A549 (cell line): ENCODE data around the gene GPR150. TPM values are rescaled to one million over a fixed set of nuclear protein-coding genes. Genes with fewer than 3 reads are reported as not detected.
A peak's percentile ranks its signal among the peaks of the same experiment; 100 is the strongest.

Source experiments
- ATAC-seq, 2 experiments: fragments of 200-7000 bp in 1 of 2; fragments of >200 bp in 1 of 2; cut with Nextera tagmentation in 1 of 2; cut with Tn5 transposase in 1 of 2; 3 replicates each; pipeline versions ENCODE4 v1.8.0 to v1.9.1; 2018 to 2020; ENCODE audit warnings: mild to moderate bottlenecking in 1 of 2, moderate library complexity in 1 of 2
- CTCF ChIA-PET: fragments of 300-600 bp; sonication (Branson Sonifier 250); formaldehyde crosslinking; extraction: SDS; loops from one replicate; lab custom pipeline; 2021; ENCODE audit warnings: antibody characterized with exemption, inconsistent platforms; lab: Yijun Ruan, JAX
- POLR2A ChIA-PET: fragments of 350-600 bp; formaldehyde crosslinking; extraction: SDS; loops from one replicate; lab custom pipeline; 2021; ENCODE audit warnings: antibody characterized with exemption, inconsistent platforms; lab: Yijun Ruan, JAX
- DNase-seq, 2 experiments: peaks; one replicate each; pipeline versions ENCODE4 v3.0.0 to v3.0.0-alpha.2; 2011 to 2016; ENCODE audit warnings: low read depth in 1 of 2, low spot score in 1 of 2
- FAIRE-seq: peaks from 2 replicates; lab custom pipeline; 2011; peaks lifted over from hg19 to GRCh38; lab: Jason Lieb, UNC
- H3K27ac ChIP-seq, 2 experiments: fragments of >200 bp; sonication (Bioruptor Twin); formaldehyde crosslinking; 3 replicates each; pipeline ENCODE4 v1.5.1; 2016 to 2017
- H3K4me1 ChIP-seq: fragments of >200 bp; sonication (Bioruptor Twin); formaldehyde crosslinking; 3 replicates; pipeline ENCODE4 v1.6.1; 2016
- H3K4me2 ChIP-seq: fragments of >200 bp; sonication (Bioruptor Twin); formaldehyde crosslinking; 3 replicates; pipeline ENCODE4 v1.6.1; 2016
- H3K4me3 ChIP-seq: fragments of >200 bp; sonication (Bioruptor Twin); formaldehyde crosslinking; 3 replicates; pipeline ENCODE4 v1.5.1; 2016
- H3K9me3 ChIP-seq: fragments of >200 bp; sonication (Bioruptor Twin); formaldehyde crosslinking; 3 replicates; pipeline ENCODE4 v1.6.1; 2016
- CBX2 ChIP-seq: fragments of 200-600 bp; sonication (generic); IDR thresholded peaks from 2 replicates; pipeline ENCODE4 v1.6.1; 2016; ENCODE audit warnings: low read depth, mild to moderate bottlenecking, borderline replicate concordance
- EHMT2 ChIP-seq: fragments of 200-600 bp; sonication (generic); IDR thresholded peaks from 2 replicates; pipeline ENCODE4 v1.6.1; 2016; ENCODE audit warnings: antibody characterized with exemption, low read depth, mild to moderate bottlenecking, moderate library complexity
- EP300 ChIP-seq, 2 experiments: fragments of >200 bp; sonication (Bioruptor Twin); formaldehyde crosslinking; IDR thresholded peaks; 2 replicates in 1 of 2; 3 replicates in 1 of 2; pipeline ENCODE4 v1.6.1; 2016 to 2017
- FOSB ChIP-seq: fragments of 250-450 bp; sonication (Bioruptor Pico); IDR thresholded peaks from 2 replicates; pipeline ENCODE4 v1.5.0; 2020; ENCODE audit warnings: mild to moderate bottlenecking, moderate library complexity
- FOSL2 ChIP-seq, 2 experiments: fragments of 450-650 bp in 1 of 2; fragments of >200 bp in 1 of 2; sonication (Bioruptor Twin) in 1 of 2; formaldehyde crosslinking; IDR thresholded peaks; 2 replicates each; pipeline versions ENCODE4 v1.5.0 to v1.6.1; 2016 to 2020; ENCODE audit warnings: mild to moderate bottlenecking in 1 of 2, moderate library complexity in 1 of 2
- HEYL ChIP-seq: fragments of 250-450 bp; sonication (Bioruptor Pico); IDR thresholded peaks from 2 replicates; pipeline ENCODE4 v1.8.0; 2021; ENCODE audit warnings: mild to moderate bottlenecking, moderate library complexity
- HOXA7 ChIP-seq: fragments of 250-450 bp; sonication (Bioruptor Pico); IDR thresholded peaks from 2 replicates; pipeline ENCODE4 v1.5.0; 2020; ENCODE audit warnings: mild to moderate bottlenecking, moderate library complexity
- JUN ChIP-seq, 2 experiments: fragments of >200 bp; sonication (Bioruptor Twin); formaldehyde crosslinking; IDR thresholded peaks; 2 replicates in 1 of 2; 3 replicates in 1 of 2; pipeline ENCODE4 v1.6.1; 2016 to 2017
- NPAS2 ChIP-seq: fragments of 250-450 bp; sonication (Bioruptor Pico); IDR thresholded peaks from 2 replicates; pipeline ENCODE4 v1.8.0; 2022; ENCODE audit warnings: mild to moderate bottlenecking, moderate library complexity, borderline replicate concordance
- NR3C1 ChIP-seq: fragments of >200 bp; sonication (Bioruptor Twin); formaldehyde crosslinking; IDR thresholded peaks from 3 replicates; pipeline ENCODE4 v1.6.1; 2017
- POLR2A ChIP-seq: IDR thresholded peaks from 2 replicates; pipeline ENCODE4 v1.6.1; 2012; ENCODE audit warnings: mild to moderate bottlenecking, low read length
- POLR2AphosphoS2 ChIP-seq: conservative IDR thresholded peaks from 2 replicates; pipeline ENCODE4 v1.6.1; 2012; ENCODE audit warnings: low read length, improper control_type of control experiment, inconsistent platforms
- RAD21 ChIP-seq, 2 experiments: fragments of >200 bp in 1 of 2; sonication (Bioruptor Twin) in 1 of 2; formaldehyde crosslinking in 1 of 2; IDR thresholded peaks in 1 of 2; conservative IDR thresholded peaks in 1 of 2; 2 replicates in 1 of 2; 3 replicates in 1 of 2; pipeline ENCODE4 v1.6.1; 2012 to 2018; ENCODE audit warnings: inconsistent platforms in 1 of 2
- RARB ChIP-seq: fragments of 250-450 bp; sonication (Bioruptor Pico); IDR thresholded peaks from 2 replicates; pipeline ENCODE4 v1.8.0; 2021; ENCODE audit warnings: mild to moderate bottlenecking, moderate library complexity
- RFX5 ChIP-seq: fragments of 450-650 bp; IDR thresholded peaks from 2 replicates; pipeline ENCODE4 v1.7.1; 2014; ENCODE audit warnings: antibody characterized with exemption, mild to moderate bottlenecking, moderate library complexity
- SMC3 ChIP-seq: fragments of >200 bp; sonication (Bioruptor Twin); formaldehyde crosslinking; IDR thresholded peaks from 3 replicates; pipeline ENCODE4 v1.6.1; 2018; ENCODE audit warnings: inconsistent platforms
- SREBF2 ChIP-seq: fragments of 450-650 bp; IDR thresholded peaks from 2 replicates; pipeline ENCODE4 v1.6.1; 2014; ENCODE audit warnings: mild to moderate bottlenecking, moderate library complexity
- TFCP2L1 ChIP-seq: fragments of 250-450 bp; sonication (Bioruptor Pico); IDR thresholded peaks from 2 replicates; pipeline ENCODE4 v1.5.0; 2021; ENCODE audit warnings: mild to moderate bottlenecking
- TP53 ChIP-seq: fragments of 250-450 bp; sonication (Bioruptor Pico); IDR thresholded peaks from 2 replicates; pipeline ENCODE4 v1.5.0; 2021; ENCODE audit warnings: mild to moderate bottlenecking, moderate library complexity
- USF2 ChIP-seq: fragments of 450-650 bp; IDR thresholded peaks from 2 replicates; pipeline ENCODE4 v1.6.1; 2014; ENCODE audit warnings: antibody characterized with exemption
- WGBS: methylation state at CpG from one replicate; pipeline ENCODE4 v1.1.6; 2017; ENCODE audit errors: missing lambda C conversion rate; 5-methylcytosine and 5-hydroxymethylcytosine counted together
- polyA plus RNA-seq, 4 experiments: library from polyadenylated mRNA; depleted of rRNA in 3 of 4; stranded (reverse); fragments of >200 nt; fragmentation: RNase III in 1 of 4; extraction: RNeasy Plus Mini Kit Qiagen cat#74134 plus additional on column Dnase treatment in 1 of 4; gene quantifications; 2 replicates in 3 of 4; 3 replicates in 1 of 4; pipeline ENCODE4 v1.2.3, GENCODE V29; 2011 to 2017
- TF ChIP-seq, protein P1 (sequence below): IDR thresholded peaks from 2 replicates; pipeline ENCODE4 v1.6.1; 2012
- TF ChIP-seq, protein P2 (sequence below): fragments of 200-600 bp; sonication (generic); IDR thresholded peaks from 2 replicates; pipeline ENCODE4 v1.6.1; 2016; ENCODE audit warnings: antibody characterized with exemption, mild to moderate bottlenecking, moderate library complexity
- TF ChIP-seq, protein P3 (sequence below): IDR thresholded peaks from 2 replicates; pipeline ENCODE4 v1.6.1; 2012
- TF ChIP-seq, protein P4 (sequence below): IDR thresholded peaks from 2 replicates; pipeline ENCODE4 v1.6.1; 2012; ENCODE audit warnings: low read depth, borderline replicate concordance
- TF ChIP-seq, protein P5 (sequence below): fragments of >200 bp; sonication (Bioruptor Twin); formaldehyde crosslinking; IDR thresholded peaks from 3 replicates; pipeline ENCODE4 v1.5.1; 2016

GPR150 gene
- polyA plus RNA-seq, 2 of the 4 experiments (the other 2 are of a cell fraction) = 0.13 TPM; not detected in 1

GRCh38 chr5:95662946-95663345 is 43.1 kb downstream of the GPR150 start:
- Histone ChIP-seq H3K4me2 (no peak overlapping the region), H3K27ac (no peak overlapping the region), H3K4me1 (peaks cover 3% of the 10 kb centered on the region; the same call in 1 of the 3 replicates), H3K9me3 (no peaks in the 10 kb centered on the region), H3K4me3 (no peak overlapping the region)
- FAIRE-seq (no peak), ATAC-seq (no peak), DNase-seq (no peak)
- ChIA-PET CTCF (interaction anchor here (0.7 to 4.0 kb wide), 12 partner anchors 11 to 186 kb away, joined by 3 to 19 read pairs (median 12); partner anchors contain the start of gene RFESD), POLR2A (no interaction called here)
- TF ChIP-seq JUN (IDR thresholded peaks at IDR 0.05) = no peak
- TF ChIP-seq TFCP2L1 (CRISPR knock-in tag) = no peak
- no peak for TF ChIP-seq EP300 (IDR thresholded peaks at IDR 0.05)
- no peak for TF ChIP-seq NPAS2
- TF ChIP-seq, protein P1, sequence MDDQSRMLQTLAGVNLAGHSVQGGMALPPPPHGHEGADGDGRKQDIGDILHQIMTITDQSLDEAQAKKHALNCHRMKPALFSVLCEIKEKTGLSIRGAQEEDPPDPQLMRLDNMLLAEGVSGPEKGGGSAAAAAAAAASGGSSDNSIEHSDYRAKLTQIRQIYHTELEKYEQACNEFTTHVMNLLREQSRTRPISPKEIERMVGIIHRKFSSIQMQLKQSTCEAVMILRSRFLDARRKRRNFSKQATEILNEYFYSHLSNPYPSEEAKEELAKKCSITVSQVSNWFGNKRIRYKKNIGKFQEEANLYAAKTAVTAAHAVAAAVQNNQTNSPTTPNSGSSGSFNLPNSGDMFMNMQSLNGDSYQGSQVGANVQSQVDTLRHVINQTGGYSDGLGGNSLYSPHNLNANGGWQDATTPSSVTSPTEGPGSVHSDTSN = no peak
- no peak for TF ChIP-seq HOXA7
- no peak for TF ChIP-seq SREBF2
- TF ChIP-seq POLR2A = no peak
- TF ChIP-seq, protein P2, sequence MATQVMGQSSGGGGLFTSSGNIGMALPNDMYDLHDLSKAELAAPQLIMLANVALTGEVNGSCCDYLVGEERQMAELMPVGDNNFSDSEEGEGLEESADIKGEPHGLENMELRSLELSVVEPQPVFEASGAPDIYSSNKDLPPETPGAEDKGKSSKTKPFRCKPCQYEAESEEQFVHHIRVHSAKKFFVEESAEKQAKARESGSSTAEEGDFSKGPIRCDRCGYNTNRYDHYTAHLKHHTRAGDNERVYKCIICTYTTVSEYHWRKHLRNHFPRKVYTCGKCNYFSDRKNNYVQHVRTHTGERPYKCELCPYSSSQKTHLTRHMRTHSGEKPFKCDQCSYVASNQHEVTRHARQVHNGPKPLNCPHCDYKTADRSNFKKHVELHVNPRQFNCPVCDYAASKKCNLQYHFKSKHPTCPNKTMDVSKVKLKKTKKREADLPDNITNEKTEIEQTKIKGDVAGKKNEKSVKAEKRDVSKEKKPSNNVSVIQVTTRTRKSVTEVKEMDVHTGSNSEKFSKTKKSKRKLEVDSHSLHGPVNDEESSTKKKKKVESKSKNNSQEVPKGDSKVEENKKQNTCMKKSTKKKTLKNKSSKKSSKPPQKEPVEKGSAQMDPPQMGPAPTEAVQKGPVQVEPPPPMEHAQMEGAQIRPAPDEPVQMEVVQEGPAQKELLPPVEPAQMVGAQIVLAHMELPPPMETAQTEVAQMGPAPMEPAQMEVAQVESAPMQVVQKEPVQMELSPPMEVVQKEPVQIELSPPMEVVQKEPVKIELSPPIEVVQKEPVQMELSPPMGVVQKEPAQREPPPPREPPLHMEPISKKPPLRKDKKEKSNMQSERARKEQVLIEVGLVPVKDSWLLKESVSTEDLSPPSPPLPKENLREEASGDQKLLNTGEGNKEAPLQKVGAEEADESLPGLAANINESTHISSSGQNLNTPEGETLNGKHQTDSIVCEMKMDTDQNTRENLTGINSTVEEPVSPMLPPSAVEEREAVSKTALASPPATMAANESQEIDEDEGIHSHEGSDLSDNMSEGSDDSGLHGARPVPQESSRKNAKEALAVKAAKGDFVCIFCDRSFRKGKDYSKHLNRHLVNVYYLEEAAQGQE = no peak

GRCh38 chr5:95664204-95664786 is 44.4 kb downstream of the GPR150 start:
- DNase-seq (no peak), FAIRE-seq (peak; percentile 54), ATAC-seq (no peak)
- no peak overlapping the region for H3K4me2 ChIP-seq
- no peak for TF ChIP-seq RARB (CRISPR knock-in tag)
- TF ChIP-seq TP53 (CRISPR knock-in tag) = no peak
- TF ChIP-seq, protein P1 = no peak
- no peak for TF ChIP-seq JUN (IDR thresholded peaks at IDR 0.05)
- no peak for TF ChIP-seq FOSL2 (IDR thresholded peaks at IDR 0.05)
- TF ChIP-seq FOSL2 (CRISPR knock-in tag; IDR thresholded peaks at IDR 0.05) = peak; percentile 31; the same call in 1 of the 2 replicates
- no peak for TF ChIP-seq CBX2
- TF ChIP-seq POLR2AphosphoS2 = no peak
- TF ChIP-seq, protein P3, sequence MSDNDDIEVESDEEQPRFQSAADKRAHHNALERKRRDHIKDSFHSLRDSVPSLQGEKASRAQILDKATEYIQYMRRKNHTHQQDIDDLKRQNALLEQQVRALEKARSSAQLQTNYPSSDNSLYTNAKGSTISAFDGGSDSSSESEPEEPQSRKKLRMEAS = no peak
- TF ChIP-seq, protein P4, sequence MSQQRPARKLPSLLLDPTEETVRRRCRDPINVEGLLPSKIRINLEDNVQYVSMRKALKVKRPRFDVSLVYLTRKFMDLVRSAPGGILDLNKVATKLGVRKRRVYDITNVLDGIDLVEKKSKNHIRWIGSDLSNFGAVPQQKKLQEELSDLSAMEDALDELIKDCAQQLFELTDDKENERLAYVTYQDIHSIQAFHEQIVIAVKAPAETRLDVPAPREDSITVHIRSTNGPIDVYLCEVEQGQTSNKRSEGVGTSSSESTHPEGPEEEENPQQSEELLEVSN = no peak
- peak; percentile 70 to 76 for TF ChIP-seq RAD21 (conservative IDR thresholded peaks at IDR 0.05 in 1 of 2, IDR thresholded peaks at IDR 0.05 in 1 of 2)
- no peak for TF ChIP-seq NR3C1
- no peak for TF ChIP-seq FOSB (CRISPR knock-in tag)
- TF ChIP-seq, protein P5, sequence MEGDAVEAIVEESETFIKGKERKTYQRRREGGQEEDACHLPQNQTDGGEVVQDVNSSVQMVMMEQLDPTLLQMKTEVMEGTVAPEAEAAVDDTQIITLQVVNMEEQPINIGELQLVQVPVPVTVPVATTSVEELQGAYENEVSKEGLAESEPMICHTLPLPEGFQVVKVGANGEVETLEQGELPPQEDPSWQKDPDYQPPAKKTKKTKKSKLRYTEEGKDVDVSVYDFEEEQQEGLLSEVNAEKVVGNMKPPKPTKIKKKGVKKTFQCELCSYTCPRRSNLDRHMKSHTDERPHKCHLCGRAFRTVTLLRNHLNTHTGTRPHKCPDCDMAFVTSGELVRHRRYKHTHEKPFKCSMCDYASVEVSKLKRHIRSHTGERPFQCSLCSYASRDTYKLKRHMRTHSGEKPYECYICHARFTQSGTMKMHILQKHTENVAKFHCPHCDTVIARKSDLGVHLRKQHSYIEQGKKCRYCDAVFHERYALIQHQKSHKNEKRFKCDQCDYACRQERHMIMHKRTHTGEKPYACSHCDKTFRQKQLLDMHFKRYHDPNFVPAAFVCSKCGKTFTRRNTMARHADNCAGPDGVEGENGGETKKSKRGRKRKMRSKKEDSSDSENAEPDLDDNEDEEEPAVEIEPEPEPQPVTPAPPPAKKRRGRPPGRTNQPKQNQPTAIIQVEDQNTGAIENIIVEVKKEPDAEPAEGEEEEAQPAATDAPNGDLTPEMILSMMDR = peak; percentile 88
- TF ChIP-seq SMC3 = peak; percentile 83
- no peak for TF ChIP-seq RFX5
- TF ChIP-seq USF2 = no peak
- TF ChIP-seq EHMT2 = no peak
- TF ChIP-seq HEYL (CRISPR knock-in tag) = no peak; the same call in 1 of the 2 replicates
- POLR2A ChIA-PET = interaction anchor here (0.8 kb wide), 1 partner anchor 18 kb away, joined by 4 read pairs; the partner anchor contains the start of gene RFESD
- H3K27ac ChIP-seq = peak overlapping the region in 1 of 2 experiments; percentile 18; a peak in 1 of 6 replicates
- CTCF ChIA-PET = interaction anchor here (0.5 to 4.0 kb wide), 42 partner anchors 9 to 201 kb away, joined by 3 to 19 read pairs (median 6); partner anchors contain the start of genes GLRX, RFESD and RHOBTB3
- 8% methylated on average over 3 of the region's 3 CpGs for WGBS
- no peaks in the 10 kb centered on the region for H3K9me3 ChIP-seq
- no peak overlapping the region for H3K4me3 ChIP-seq
- H3K4me1 ChIP-seq = peaks cover 3% of the 10 kb centered on the region; the same call in 1 of the 3 replicates
